GM12878 (cell line): ENCODE measurements around the gene TRIM58.

Experiments used
- CHD1 ChIP-seq: IDR thresholded peaks from 2 replicates; pipeline ENCODE4 v1.6.1; 2012; ENCODE audit warnings: low read depth, low read length, improper control_type of control experiment
- GABPA ChIP-seq: IDR thresholded peaks from 2 replicates; pipeline ENCODE4 v1.6.1; 2014; ENCODE audit warnings: antibody characterized with exemption, low read depth, mild to moderate bottlenecking, inconsistent platforms
- POLR2AphosphoS5 ChIP-seq: IDR thresholded peaks from 2 replicates; pipeline ENCODE4 v1.6.1; 2011; ENCODE audit warnings: mild to moderate bottlenecking, low read length, inconsistent platforms
- POU2F2 ChIP-seq: IDR thresholded peaks from 3 replicates; pipeline ENCODE4 v1.6.1; 2011; ENCODE audit warnings: low read depth, mild to moderate bottlenecking, low read length, borderline replicate concordance
- ZNF592 ChIP-seq: fragments of 450-650 bp; IDR thresholded peaks from 2 replicates; pipeline ENCODE4 v1.6.1; 2017; ENCODE audit warnings: mild to moderate bottlenecking, moderate library complexity
- TF ChIP-seq, protein P1 (sequence below), 3 experiments: IDR thresholded peaks in 2 of 3; conservative IDR thresholded peaks in 1 of 3; 2 replicates each; pipeline ENCODE4 v1.5.1; 2011; ENCODE audit warnings: low read depth in 3 of 3, low read length in 3 of 3, mild to moderate bottlenecking in 3 of 3, control low read depth in 2 of 3, moderate library complexity in 2 of 3, inconsistent platforms in 1 of 3, mixed read lengths in 1 of 3; ENCODE audit not compliant: control insufficient read depth in 2 of 3, insufficient read depth in 1 of 3; ENCODE audit errors: extremely low read depth in 1 of 3

DNA sequence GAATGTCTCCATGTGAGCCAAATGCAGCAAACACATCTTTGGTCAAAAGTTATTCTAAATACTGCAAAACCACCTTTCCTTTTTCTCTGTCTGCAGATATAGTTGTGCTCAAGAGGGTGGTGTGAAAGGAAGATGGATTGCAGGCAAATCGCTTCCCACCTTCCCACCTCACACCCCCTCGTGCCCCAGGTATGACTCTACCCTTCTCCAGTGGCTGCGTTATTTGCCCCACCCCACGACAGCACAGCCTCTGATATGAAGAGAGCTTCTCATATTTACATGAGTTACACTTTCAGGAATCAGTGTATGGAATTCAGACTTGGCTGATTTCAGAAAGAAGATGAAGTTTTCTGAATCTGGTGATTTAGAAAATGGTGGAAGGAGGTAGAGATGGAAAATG, 5.8 kb downstream of the TRIM58 start:
- TF ChIP-seq, protein P1, sequence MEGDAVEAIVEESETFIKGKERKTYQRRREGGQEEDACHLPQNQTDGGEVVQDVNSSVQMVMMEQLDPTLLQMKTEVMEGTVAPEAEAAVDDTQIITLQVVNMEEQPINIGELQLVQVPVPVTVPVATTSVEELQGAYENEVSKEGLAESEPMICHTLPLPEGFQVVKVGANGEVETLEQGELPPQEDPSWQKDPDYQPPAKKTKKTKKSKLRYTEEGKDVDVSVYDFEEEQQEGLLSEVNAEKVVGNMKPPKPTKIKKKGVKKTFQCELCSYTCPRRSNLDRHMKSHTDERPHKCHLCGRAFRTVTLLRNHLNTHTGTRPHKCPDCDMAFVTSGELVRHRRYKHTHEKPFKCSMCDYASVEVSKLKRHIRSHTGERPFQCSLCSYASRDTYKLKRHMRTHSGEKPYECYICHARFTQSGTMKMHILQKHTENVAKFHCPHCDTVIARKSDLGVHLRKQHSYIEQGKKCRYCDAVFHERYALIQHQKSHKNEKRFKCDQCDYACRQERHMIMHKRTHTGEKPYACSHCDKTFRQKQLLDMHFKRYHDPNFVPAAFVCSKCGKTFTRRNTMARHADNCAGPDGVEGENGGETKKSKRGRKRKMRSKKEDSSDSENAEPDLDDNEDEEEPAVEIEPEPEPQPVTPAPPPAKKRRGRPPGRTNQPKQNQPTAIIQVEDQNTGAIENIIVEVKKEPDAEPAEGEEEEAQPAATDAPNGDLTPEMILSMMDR (IDR thresholded peaks at IDR 0.05 in 2 of 3, conservative IDR thresholded peaks at IDR 0.05 in 1 of 3; ENCODE audit: control insufficient read depth in 2 of 3, extremely low read depth in 1 of 3, insufficient read depth in 1 of 3, low read depth in 3 of 3, low read length in 3 of 3), result no peak
- TF ChIP-seq CHD1, result no peak
- no peak for TF ChIP-seq GABPA
- no peak for TF ChIP-seq ZNF592
- TF ChIP-seq POLR2AphosphoS5, result no peak
- TF ChIP-seq POU2F2, result no peak
